Glutamatergic neuron (in vitro differentiated cells): ENCODE results near the gene MTF1. TPM values are rescaled to one million over a fixed set of nuclear protein-coding genes. Genes with fewer than 3 reads are reported as not detected.

Source experiments
- DNase-seq: peaks from one replicate; pipeline ENCODE4 v3.0.0; 2022
- H3K27ac Mint-ChIP-seq: one replicate; pipeline ENCODE4 v1.8.0; 2020; ENCODE audit warnings: mild to moderate bottlenecking, mixed read lengths, inconsistent platforms; ENCODE audit not compliant: unreplicated experiment
- H3K27me3 Mint-ChIP-seq: one replicate; pipeline ENCODE4 v1.8.0; 2020; ENCODE audit warnings: mild to moderate bottlenecking, moderate library complexity, mixed read lengths, inconsistent platforms; ENCODE audit not compliant: unreplicated experiment
- H3K36me3 Mint-ChIP-seq: one replicate; pipeline ENCODE4 v1.8.0; 2020; ENCODE audit warnings: mild to moderate bottlenecking, mixed read lengths, inconsistent platforms; ENCODE audit not compliant: unreplicated experiment
- H3K4me1 Mint-ChIP-seq: one replicate; pipeline ENCODE4 v1.8.0; 2020; ENCODE audit warnings: mild to moderate bottlenecking, low read depth, mixed read lengths, inconsistent platforms; ENCODE audit not compliant: unreplicated experiment
- H3K4me3 Mint-ChIP-seq: one replicate; pipeline ENCODE4 v1.8.0; 2020; ENCODE audit warnings: mild to moderate bottlenecking, mixed read lengths, inconsistent platforms; ENCODE audit not compliant: unreplicated experiment
- H3K9me3 Mint-ChIP-seq: one replicate; pipeline ENCODE4 v1.8.0; 2020; ENCODE audit warnings: mild to moderate bottlenecking, moderate library complexity, mixed read lengths, inconsistent platforms; ENCODE audit not compliant: unreplicated experiment
- CTCF ChIP-seq: fragments of 200-600 bp; sonication (generic); IDR thresholded peaks from one replicate; pipeline ENCODE4 v1.5.0; 2021; ENCODE audit not compliant: partially characterized antibody, unreplicated experiment
- total RNA-seq: library from RNA; stranded (reverse); fragmentation: NEBNext Ultra II Directional; extraction: Animal tissue kit (Norgen Biotek cat#: 25700); gene quantifications from one replicate; pipeline ENCODE4 v1.2.1, GENCODE V29; 2021; ENCODE audit not compliant: unreplicated experiment

The MTF1 gene
- total RNA-seq, 1 donor from 2014 or later: 15.5 TPM

GRCh38 chr1:37831809-37832208 is 27.6 kb downstream of the MTF1 start:
- Mint-ChIP-seq H3K4me3 (no peak overlapping the region), H3K9me3 (no peaks in the 10 kb centered on the region), H3K4me1 (no peaks in the 10 kb centered on the region), H3K27ac (no peak overlapping the region), H3K36me3 (peaks cover 4% of the 10 kb centered on the region), H3K27me3 (no peaks in the 10 kb centered on the region)
- TF ChIP-seq CTCF: no peak
- no peak for DNase-seq

- H3K4me1 Mint-ChIP-seq: no peaks in the 10 kb centered on the region
- TF ChIP-seq CTCF: no peak
- no peak overlapping the region for H3K27ac Mint-ChIP-seq
- no peak for DNase-seq
- peaks cover 4% of the 10 kb centered on the region for H3K36me3 Mint-ChIP-seq
- H3K4me3 Mint-ChIP-seq: no peak overlapping the region
- no peaks in the 10 kb centered on the region for H3K27me3 Mint-ChIP-seq
- no peaks in the 10 kb centered on the region for H3K9me3 Mint-ChIP-seq
These were observed 28.3 kb downstream of the MTF1 start for GRCh38 chr1:37831109-37831508.

GRCh38 chr1:37828410-37829074 is 30.9 kb downstream of the MTF1 start:
- Mint-ChIP-seq H3K9me3 (no peaks in the 10 kb centered on the region), H3K27ac (no peak overlapping the region), H3K36me3 (no peaks in the 10 kb centered on the region), H3K27me3 (no peaks in the 10 kb centered on the region), H3K4me1 (no peaks in the 10 kb centered on the region), H3K4me3 (no peak overlapping the region)
- no peak for TF ChIP-seq CTCF
- no peak for DNase-seq

GRCh38 chr1:37825506-37825905 is 33.9 kb downstream of the MTF1 start:
- Mint-ChIP-seq H3K36me3 (no peaks in the 10 kb centered on the region), H3K9me3 (no peaks in the 10 kb centered on the region), H3K27ac (no peak overlapping the region), H3K4me3 (no peak overlapping the region), H3K27me3 (no peaks in the 10 kb centered on the region), H3K4me1 (no peaks in the 10 kb centered on the region)
- DNase-seq: no peak
- no peak for TF ChIP-seq CTCF

- no peaks in the 10 kb centered on the region for H3K4me1 Mint-ChIP-seq
- H3K4me3 Mint-ChIP-seq: no peak overlapping the region
- no peak overlapping the region for H3K27ac Mint-ChIP-seq
- no peaks in the 10 kb centered on the region for H3K27me3 Mint-ChIP-seq
- no peak for TF ChIP-seq CTCF
- H3K36me3 Mint-ChIP-seq: no peaks in the 10 kb centered on the region
- no peak for DNase-seq
- H3K9me3 Mint-ChIP-seq: no peaks in the 10 kb centered on the region
These were observed 35.4 kb downstream of the MTF1 start for GRCh38 chr1:37824001-37824400.
